GM18951 (cell line): ENCODE results near the gene AGAP3.

Experiments
- POLR2A ChIP-seq: IDR thresholded peaks from 4 replicates; pipeline ENCODE4 v1.6.1; 2011; ENCODE audit warnings: mild to moderate bottlenecking; ENCODE audit not compliant: insufficient read length, insufficient read depth; ENCODE audit errors: extremely low read depth
- in situ Hi-C: fragments of 300-500 bp; cut with MboI; formaldehyde crosslinking; loops from one replicate; pipeline ENCODE4 v1.12.0; 2022; ENCODE audit warnings: low sequenced_read_pairs, mixed read lengths, inconsistent platforms; ENCODE audit not compliant: unreplicated experiment

Gene AGAP3

GRCh38 chr7:151142686-151143040 lies 56.4 kb downstream of the AGAP3 start:
- in situ Hi-C loops, result no loop called here
- TF ChIP-seq POLR2A, result no peak

GRCh38 chr7:151143261-151144015 lies 57.2 kb downstream of the AGAP3 start:
- TF ChIP-seq POLR2A, result no peak

GRCh38 chr7:151144387-151144786 lies 58.1 kb downstream of the AGAP3 start:
- in situ Hi-C loops, result no loop called here
- TF ChIP-seq POLR2A, result no peak

More at GRCh38 chr7:151143261-151144015, 57.2 kb downstream of the AGAP3 start:
- in situ Hi-C loops, result no loop called here

GRCh38 chr7:151146761-151147160 lies 60.5 kb downstream of the AGAP3 start:
- in situ Hi-C loops, result no loop called here
- TF ChIP-seq POLR2A, result no peak

- in situ Hi-C loops, result no loop called here
- TF ChIP-seq POLR2A, result no peak
Measured at GRCh38 chr7:151148319-151149259, 62.3 kb downstream of the AGAP3 start.

GRCh38 chr7:151150388-151150787 lies 64.1 kb downstream of the AGAP3 start:
- in situ Hi-C loops, result no loop called here
- TF ChIP-seq POLR2A, result no peak

GRCh38 chr7:151152643-151153513 lies 66.6 kb downstream of the AGAP3 start:
- TF ChIP-seq POLR2A, result no peak
- in situ Hi-C loops, result no loop called here

- no peak for TF ChIP-seq POLR2A
- in situ Hi-C loops, result no loop called here
Measured at GRCh38 chr7:151157645-151158329, 71.5 kb downstream of the AGAP3 start.

- no peak for TF ChIP-seq POLR2A
- in situ Hi-C loops, result loop anchor here (10.0 kb wide), 1 partner anchor 93 kb away; no protein-coding TSS in a partner anchor
Measured at GRCh38 chr7:151161757-151162156, 75.5 kb downstream of the AGAP3 start.

GRCh38 chr7:151166629-151167196 lies 80.4 kb downstream of the AGAP3 start:
- no peak for TF ChIP-seq POLR2A
- in situ Hi-C loops, result loop anchor here (10.0 kb wide), 1 partner anchor 88 kb away; no protein-coding TSS in a partner anchor

GRCh38 chr7:151167197-151167961 lies 81.1 kb downstream of the AGAP3 start, which contains the start of gene GBX1:
TSS of gene GBX1 (minus strand) at chr7:151167694. CDS start at chr7:151167548, 146 bp downstream.
- in situ Hi-C loops, result loop anchor here (10.0 kb wide), 1 partner anchor 87 kb away; no protein-coding TSS in a partner anchor
- TF ChIP-seq POLR2A, result no peak
